Endodermal cell (in vitro differentiated cells): ENCODE measurements around the gene TNFSF13. TPM values are rescaled to one million over a fixed set of nuclear protein-coding genes. Genes with fewer than 3 reads are reported as not detected.

ENCODE experiments used
- DNase-seq: peaks from one replicate; pipeline ENCODE4 v3.0.0-alpha.2; 2017
- H3K27ac ChIP-seq: 2 replicates; pipeline ENCODE4 v1.5.1; 2013; ENCODE audit warnings: mild to moderate bottlenecking, low read depth, low read length, moderate library complexity
- H3K27me3 ChIP-seq: 2 replicates; pipeline ENCODE4 v1.6.1; 2013; ENCODE audit warnings: mild to moderate bottlenecking, low read length, moderate library complexity; ENCODE audit not compliant: insufficient read depth, control insufficient read depth, poor library complexity, severe bottlenecking
- H3K36me3 ChIP-seq: 2 replicates; pipeline ENCODE4 v1.7.0; 2013; ENCODE audit warnings: mild to moderate bottlenecking, low read length, moderate library complexity; ENCODE audit not compliant: control insufficient read depth, insufficient read depth
- H3K4me1 ChIP-seq: one replicate; pipeline ENCODE4 v1.7.0; 2013; ENCODE audit warnings: low read length; ENCODE audit not compliant: control insufficient read depth, insufficient read depth
- H3K4me3 ChIP-seq: 2 replicates; pipeline ENCODE4 v1.5.1; 2013; ENCODE audit warnings: mild to moderate bottlenecking, low read length, moderate library complexity
- H3K9ac ChIP-seq: 2 replicates; pipeline ENCODE4 v1.6.1; 2013; ENCODE audit warnings: mild to moderate bottlenecking, low read length, moderate library complexity; ENCODE audit not compliant: poor library complexity, severe bottlenecking; ENCODE audit errors: extremely low read depth
- H3K9me3 ChIP-seq: 2 replicates; pipeline ENCODE4 v1.6.1; 2013; ENCODE audit warnings: mild to moderate bottlenecking, low read length, moderate library complexity; ENCODE audit not compliant: control insufficient read depth
- H3K27ac Mint-ChIP-seq: 2 replicates; pipeline ENCODE4 v1.8.0; 2020; ENCODE audit warnings: mixed read lengths
- H3K27me3 Mint-ChIP-seq: 2 replicates; pipeline ENCODE4 v1.8.0; 2021; ENCODE audit warnings: mild to moderate bottlenecking, mixed read lengths; ENCODE audit not compliant: insufficient read depth
- H3K36me3 Mint-ChIP-seq: 2 replicates; pipeline ENCODE4 v1.8.0; 2020; ENCODE audit warnings: low read depth, mixed read lengths
- H3K4me1 Mint-ChIP-seq: 2 replicates; pipeline ENCODE4 v1.8.0; 2020; ENCODE audit warnings: mixed read lengths
- H3K4me3 Mint-ChIP-seq: 2 replicates; pipeline ENCODE4 v1.8.0; 2020; ENCODE audit warnings: mild to moderate bottlenecking, moderate library complexity, mixed read lengths
- H3K9me3 Mint-ChIP-seq: 2 replicates; pipeline ENCODE4 v1.8.0; 2020; ENCODE audit warnings: mild to moderate bottlenecking, mixed read lengths
- WGBS, 2 experiments: methylation state at CpG; one replicate each; pipeline versions ENCODE4 v1.1.5 to v1.1.7; 2013; ENCODE audit warnings: missing lambda C conversion rate in 2 of 2, mixed read lengths in 1 of 2; ENCODE audit not compliant: insufficient coverage in 1 of 2, insufficient read length in 1 of 2; 5-methylcytosine and 5-hydroxymethylcytosine counted together
- total RNA-seq, 2 donors: library from RNA; stranded (reverse); fragmentation: NEBNext Ultra II Directional in 1 of 2; extraction: Animal tissue kit (Norgen Biotek cat#: 25700) in 1 of 2; gene quantifications; 2 replicates in 1 of 2; 3 replicates in 1 of 2; pipeline ENCODE4 v1.2.1, GENCODE V29; 2021
- TF ChIP-seq, protein P1 (sequence below): fragments of 200-600 bp; sonication (generic); conservative IDR thresholded peaks from 2 replicates; pipeline ENCODE4 v1.5.0; 2021; ENCODE audit warnings: antibody characterized with exemption, mild to moderate bottlenecking

The TNFSF13 gene
- total RNA-seq, 2 donors from 2014 or later: 1.7 to 3.0 TPM

- H3K9me3 ChIP-seq: no peaks in the 10 kb centered on the region
- H3K27me3 ChIP-seq: no peaks in the 10 kb centered on the region
- Mint-ChIP-seq H3K9me3 (no peaks in the 10 kb centered on the region), H3K27ac (no peak overlapping the region), H3K4me1 (peaks cover 20% of the 10 kb centered on the region), H3K36me3 (no peaks in the 10 kb centered on the region), H3K27me3 (no peaks in the 10 kb centered on the region), H3K4me3 (no peak overlapping the region)
- peak; percentile 65 for DNase-seq
- no peaks in the 10 kb centered on the region for H3K4me1 ChIP-seq
- TF ChIP-seq, protein P1, sequence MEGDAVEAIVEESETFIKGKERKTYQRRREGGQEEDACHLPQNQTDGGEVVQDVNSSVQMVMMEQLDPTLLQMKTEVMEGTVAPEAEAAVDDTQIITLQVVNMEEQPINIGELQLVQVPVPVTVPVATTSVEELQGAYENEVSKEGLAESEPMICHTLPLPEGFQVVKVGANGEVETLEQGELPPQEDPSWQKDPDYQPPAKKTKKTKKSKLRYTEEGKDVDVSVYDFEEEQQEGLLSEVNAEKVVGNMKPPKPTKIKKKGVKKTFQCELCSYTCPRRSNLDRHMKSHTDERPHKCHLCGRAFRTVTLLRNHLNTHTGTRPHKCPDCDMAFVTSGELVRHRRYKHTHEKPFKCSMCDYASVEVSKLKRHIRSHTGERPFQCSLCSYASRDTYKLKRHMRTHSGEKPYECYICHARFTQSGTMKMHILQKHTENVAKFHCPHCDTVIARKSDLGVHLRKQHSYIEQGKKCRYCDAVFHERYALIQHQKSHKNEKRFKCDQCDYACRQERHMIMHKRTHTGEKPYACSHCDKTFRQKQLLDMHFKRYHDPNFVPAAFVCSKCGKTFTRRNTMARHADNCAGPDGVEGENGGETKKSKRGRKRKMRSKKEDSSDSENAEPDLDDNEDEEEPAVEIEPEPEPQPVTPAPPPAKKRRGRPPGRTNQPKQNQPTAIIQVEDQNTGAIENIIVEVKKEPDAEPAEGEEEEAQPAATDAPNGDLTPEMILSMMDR: peak; percentile 68
- no peaks in the 10 kb centered on the region for H3K36me3 ChIP-seq
- WGBS, 2 experiments: 71 to 72% methylated on average over 8 to 10 of the region's 10 CpGs
- no peak overlapping the region for H3K9ac ChIP-seq
- no peak overlapping the region for H3K27ac ChIP-seq
- H3K4me3 ChIP-seq: no peak overlapping the region
Measured at GRCh38 chr17:7555320-7555948, 3.1 kb upstream of the TNFSF13 start.

- Histone ChIP-seq H3K9ac (no peak overlapping the region), H3K9me3 (no peaks in the 10 kb centered on the region), H3K4me3 (no peak overlapping the region), H3K27ac (no peak overlapping the region), H3K36me3 (no peaks in the 10 kb centered on the region), H3K27me3 (no peaks in the 10 kb centered on the region), H3K4me1 (peaks cover 3% of the 10 kb centered on the region)
- Mint-ChIP-seq H3K9me3 (no peaks in the 10 kb centered on the region), H3K27me3 (no peaks in the 10 kb centered on the region), H3K4me3 (no peak overlapping the region), H3K4me1 (peaks cover 28% of the 10 kb centered on the region), H3K36me3 (no peaks in the 10 kb centered on the region), H3K27ac (no peak overlapping the region)
- no peak for DNase-seq
- TF ChIP-seq, protein P1: no peak
- WGBS, 2 experiments: 95 to 100% methylated on average over 4 to 12 of the region's 12 CpGs
Measured at GRCh38 chr17:7556627-7557026, 1.9 kb upstream of the TNFSF13 start.

- Mint-ChIP-seq H3K9me3 (no peaks in the 10 kb centered on the region), H3K36me3 (no peaks in the 10 kb centered on the region), H3K4me3 (no peak overlapping the region), H3K27me3 (no peaks in the 10 kb centered on the region), H3K27ac (no peak overlapping the region), H3K4me1 (peaks cover 28% of the 10 kb centered on the region)
- no peak overlapping the region for H3K4me3 ChIP-seq
- H3K4me1 ChIP-seq: peaks cover 3% of the 10 kb centered on the region
- H3K36me3 ChIP-seq: no peaks in the 10 kb centered on the region
- WGBS, 2 experiments: 81 to 91% methylated on average over 11 to 19 of the region's 19 CpGs
- H3K9ac ChIP-seq: no peak overlapping the region
- H3K27ac ChIP-seq: no peak overlapping the region
- no peaks in the 10 kb centered on the region for H3K27me3 ChIP-seq
- TF ChIP-seq, protein P1: no peak
- DNase-seq: peak; percentile 77
- H3K9me3 ChIP-seq: no peaks in the 10 kb centered on the region
Measured at GRCh38 chr17:7557147-7557764, 1.3 kb upstream of the TNFSF13 start.
